Measurements from ENCODE around the gene TMEM235. TPM values are rescaled to one million over a fixed set of nuclear protein-coding genes. Genes with fewer than 3 reads are reported as not detected.

TMEM235 gene
- total and polyA plus RNA-seq, 9 of the 15 experiments (the other 6 are each of a cell fraction or from before 2014, with no cell fraction given) = not detected

- no peak for TF ChIP-seq CHAMP1 (IDR thresholded peaks at IDR 0.05)
- TF ChIP-seq JUN (IDR thresholded peaks at IDR 0.05; ENCODE audit: borderline replicate concordance, low read depth, low read length) = no peak
- no peak for TF ChIP-seq JUN (CRISPR knock-in tag; IDR thresholded peaks at IDR 0.05; ENCODE audit: borderline replicate concordance)
- TF ChIP-seq ZNF436 (CRISPR knock-in tag; IDR thresholded peaks at IDR 0.05) = 0 out of 2 replicates have a peak, but pooled peaks have one; percentile 19
- no peak for TF ChIP-seq TGIF2 (CRISPR knock-in tag; IDR thresholded peaks at IDR 0.05)
- TF ChIP-seq CBX5 (IDR thresholded peaks at IDR 0.05; ENCODE audit: borderline replicate concordance, low read depth) = no peak
- TF ChIP-seq BCLAF1 (IDR thresholded peaks at IDR 0.05; ENCODE audit: borderline replicate concordance in 1 of 2, control insufficient read depth in 1 of 2, low read depth in 2 of 2, low read length in 1 of 2) = no peak
- TF ChIP-seq ZNF398 (CRISPR knock-in tag; IDR thresholded peaks at IDR 0.05) = no peak
- no peak; the same call in 1 of the 2 replicates for TF ChIP-seq ZNF76 (CRISPR knock-in tag; IDR thresholded peaks at IDR 0.05; ENCODE audit: borderline replicate concordance)
- TF ChIP-seq ETS1 (conservative IDR thresholded peaks at IDR 0.05; ENCODE audit: control insufficient read depth, low read depth, low read length) = 0 out of 2 replicates have a peak, but pooled peaks have one; percentile 70
- TF ChIP-seq POLR2G (IDR thresholded peaks at IDR 0.05; ENCODE audit: low read depth, low read length) = peak; percentile 89
- TF ChIP-seq E2F4 (CRISPR knock-in tag; IDR thresholded peaks at IDR 0.05; ENCODE audit: low read depth) = no peak
Observed at GRCh38 chr17:78258323-78259191, 27.1 kb downstream of the TMEM235 start (continued).
